H9 (cell line): ENCODE results near the gene RAB30. TPM values are rescaled to one million over a fixed set of nuclear protein-coding genes. Genes with fewer than 3 reads are reported as not detected.

Source experiments
- DNase-seq: peaks from one replicate; pipeline ENCODE4 v3.0.0-alpha.2; 2017
- H2AFZ ChIP-seq: one replicate; pipeline ENCODE4 v1.6.1; 2013; ENCODE audit warnings: mild to moderate bottlenecking, low read length, control low read depth, moderate library complexity
- H2AK5ac ChIP-seq: 2 replicates; pipeline ENCODE4 v1.6.1; 2013; ENCODE audit warnings: low read length, control low read depth, mixed read lengths; ENCODE audit not compliant: insufficient read length
- H2BK120ac ChIP-seq: one replicate; pipeline ENCODE4 v1.6.1; 2013; ENCODE audit warnings: low read depth, mild to moderate bottlenecking, low read length, control low read depth, inconsistent platforms; ENCODE audit not compliant: poor library complexity, severe bottlenecking
- H2BK12ac ChIP-seq: 2 replicates; pipeline ENCODE4 v1.6.1; 2013; ENCODE audit warnings: low read length, control low read depth, mixed read lengths, low read depth; ENCODE audit not compliant: insufficient read length
- H2BK15ac ChIP-seq: 2 replicates; pipeline ENCODE4 v1.6.1; 2013; ENCODE audit warnings: low read depth, low read length, control low read depth
- H2BK20ac ChIP-seq: one replicate; pipeline ENCODE4 v1.6.1; 2013; ENCODE audit warnings: low read depth, mild to moderate bottlenecking, low read length, control low read depth, inconsistent platforms; ENCODE audit not compliant: poor library complexity, severe bottlenecking
- H2BK5ac ChIP-seq: 2 replicates; pipeline ENCODE4 v1.6.1; 2013; ENCODE audit warnings: low read length, control low read depth, mixed read lengths; ENCODE audit not compliant: insufficient read length
- H3K14ac ChIP-seq: 2 replicates; pipeline ENCODE4 v1.6.1; 2013; ENCODE audit warnings: low read length, control low read depth; ENCODE audit not compliant: insufficient read depth
- H3K18ac ChIP-seq: 2 replicates; pipeline ENCODE4 v1.6.1; 2013; ENCODE audit warnings: low read depth, mild to moderate bottlenecking, mixed read lengths, low read length, control low read depth; ENCODE audit not compliant: insufficient read length
- H3K23ac ChIP-seq: 2 replicates; pipeline ENCODE4 v1.6.1; 2013; ENCODE audit warnings: low read length, control low read depth, mixed read lengths, low read depth; ENCODE audit not compliant: insufficient read length
- H3K23me2 ChIP-seq: 2 replicates; pipeline ENCODE4 v1.6.1; 2013; ENCODE audit warnings: low read depth, mild to moderate bottlenecking, mixed read lengths, low read length, control low read depth; ENCODE audit not compliant: insufficient read length, poor library complexity, severe bottlenecking
- H3K27ac ChIP-seq: 2 replicates; pipeline ENCODE4 v1.5.1; 2013; ENCODE audit warnings: low read length, control low read depth, mixed read lengths, low read depth; ENCODE audit not compliant: insufficient read length
- H3K27me3 ChIP-seq: 2 replicates; pipeline ENCODE4 v1.6.1; 2013; ENCODE audit warnings: low read length, control low read depth, inconsistent platforms; ENCODE audit not compliant: insufficient read depth
- H3K4ac ChIP-seq: 2 replicates; pipeline ENCODE4 v1.6.1; 2013; ENCODE audit warnings: low read depth, mild to moderate bottlenecking, control low read depth, inconsistent platforms, low read length, moderate library complexity
- H3K4me1 ChIP-seq: 2 replicates; pipeline ENCODE4 v1.6.1; 2013; ENCODE audit warnings: low read length, control low read depth, inconsistent platforms; ENCODE audit not compliant: insufficient read depth
- H3K4me2 ChIP-seq: 2 replicates; pipeline ENCODE4 v1.6.1; 2013; ENCODE audit warnings: low read length, control low read depth, mixed read lengths; ENCODE audit not compliant: insufficient read length, insufficient read depth
- H3K56ac ChIP-seq: 2 replicates; pipeline ENCODE4 v1.6.1; 2013; ENCODE audit warnings: low read depth, mild to moderate bottlenecking, mixed read lengths, low read length, control low read depth; ENCODE audit not compliant: insufficient read length
- H3K79me1 ChIP-seq: 2 replicates; pipeline ENCODE4 v1.6.1; 2013; ENCODE audit warnings: low read depth, mild to moderate bottlenecking, moderate library complexity, low read length, control low read depth, inconsistent platforms; ENCODE audit not compliant: insufficient read depth, poor library complexity, severe bottlenecking
- H3K79me2 ChIP-seq: 2 replicates; pipeline ENCODE4 v1.6.1; 2013; ENCODE audit warnings: low read length, control low read depth, inconsistent platforms; ENCODE audit not compliant: insufficient read depth
- H3K9ac ChIP-seq: 2 replicates; pipeline ENCODE4 v1.6.1; 2013; ENCODE audit warnings: low read length, control low read depth, mixed read lengths; ENCODE audit not compliant: insufficient read length; ENCODE audit errors: extremely low read depth
- H3K9me3 ChIP-seq: one replicate; pipeline ENCODE4 v1.6.1; 2013; ENCODE audit warnings: low read depth, low read length, inconsistent platforms; ENCODE audit not compliant: control insufficient read depth
- H3T11ph ChIP-seq: one replicate; pipeline ENCODE4 v1.6.1; 2013; ENCODE audit warnings: mild to moderate bottlenecking, low read length, control low read depth, inconsistent platforms
- H4K20me1 ChIP-seq: one replicate; pipeline ENCODE4 v1.6.1; 2013; ENCODE audit not compliant: control insufficient read depth, insufficient read length, insufficient read depth
- H4K5ac ChIP-seq: 2 replicates; pipeline ENCODE4 v1.6.1; 2013; ENCODE audit warnings: low read depth, mild to moderate bottlenecking, mixed read lengths, low read length, control low read depth; ENCODE audit not compliant: insufficient read length
- H4K8ac ChIP-seq: replicated peaks from 2 replicates; pipeline ENCODE4 v1.6.1; 2013; ENCODE audit warnings: low read length, control low read depth, mixed read lengths, low read depth; ENCODE audit not compliant: insufficient read length
- H4K91ac ChIP-seq: 2 replicates; pipeline ENCODE4 v1.6.1; 2013; ENCODE audit warnings: low read depth, mild to moderate bottlenecking, moderate library complexity, mixed read lengths, low read length, control low read depth; ENCODE audit not compliant: insufficient read length
- H3K27ac Mint-ChIP-seq, 3 experiments: 2 replicates in 2 of 3; 3 replicates in 1 of 3; pipeline ENCODE4 v1.8.0; 2020 to 2021; ENCODE audit warnings: mixed read lengths in 3 of 3, mild to moderate bottlenecking in 1 of 3, moderate library complexity in 1 of 3
- H3K27me3 Mint-ChIP-seq: 2 replicates; pipeline ENCODE4 v1.8.0; 2021; ENCODE audit warnings: low read depth, mild to moderate bottlenecking, moderate library complexity, mixed read lengths
- H3K36me3 Mint-ChIP-seq, 3 experiments: 2 replicates in 2 of 3; 3 replicates in 1 of 3; pipeline ENCODE4 v1.8.0; 2020 to 2021; ENCODE audit warnings: low read depth in 3 of 3, mixed read lengths in 3 of 3; ENCODE audit not compliant: insufficient read depth in 1 of 3
- H3K4me1 Mint-ChIP-seq, 2 experiments: 2 replicates each; pipeline ENCODE4 v1.8.0; 2020; ENCODE audit warnings: mixed read lengths in 2 of 2
- H3K4me3 Mint-ChIP-seq, 2 experiments: 2 replicates in 1 of 2; 3 replicates in 1 of 2; pipeline ENCODE4 v1.8.0; 2020 to 2021; ENCODE audit warnings: mild to moderate bottlenecking in 2 of 2, mixed read lengths in 2 of 2, moderate library complexity in 1 of 2
- H3K9me3 Mint-ChIP-seq, 2 experiments: 2 replicates in 1 of 2; 3 replicates in 1 of 2; pipeline ENCODE4 v1.8.0; 2020; ENCODE audit warnings: mild to moderate bottlenecking in 2 of 2, mixed read lengths in 2 of 2, moderate library complexity in 1 of 2
- CTCF ChIP-seq: fragments of 200-600 bp; sonication (generic); conservative IDR thresholded peaks from 3 replicates; pipeline ENCODE4 v1.8.0; 2021; ENCODE audit warnings: antibody characterized with exemption, mild to moderate bottlenecking
- WGBS: extraction: QIAGEN DNeasy Blood & Tissue Kit; methylation state at CpG from one replicate; pipeline ENCODE4 v1.1.7; 2013; ENCODE audit warnings: missing lambda C conversion rate, low lambda C conversion rate, mixed read lengths; ENCODE audit not compliant: insufficient read length; ENCODE audit errors: extremely low coverage; 5-methylcytosine and 5-hydroxymethylcytosine counted together
- total RNA-seq: library from RNA; stranded (reverse); gene quantifications from 2 replicates; pipeline ENCODE4 v1.2.1, GENCODE V29; 2021

Gene RAB30
- total RNA-seq, 1 experiment from 2014 or later = 4.8 TPM

DNA sequence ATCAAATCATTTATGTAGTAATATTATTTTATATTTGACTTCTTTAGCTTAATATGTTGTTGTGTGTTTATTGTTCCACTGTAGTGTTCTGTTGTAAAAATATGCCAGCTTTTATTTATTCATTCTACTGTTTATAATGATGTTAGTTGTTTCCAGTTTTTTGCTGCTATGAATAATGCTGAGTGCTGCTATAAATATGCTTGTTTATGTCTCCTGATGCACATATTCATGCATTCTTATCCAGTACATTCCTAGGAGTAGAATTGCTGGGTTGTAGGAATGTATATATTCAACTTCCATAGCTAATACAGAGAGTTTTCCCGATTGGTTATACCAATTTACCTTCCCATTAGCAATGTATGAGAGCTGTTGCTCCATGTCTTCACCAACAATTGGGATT lies 33.5 kb upstream of the RAB30 start:
- Mint-ChIP-seq H3K4me1 (peaks cover 3 to 11% of the 10 kb centered on the region in 2 experiments; a peak in 3 of 4 replicates), H3K36me3 (no peaks in the 10 kb centered on the region), H3K9me3 (no peaks in the 10 kb centered on the region), H3K4me3 (no peak overlapping the region), H3K27ac (no peak overlapping the region), H3K27me3 (no peaks in the 10 kb centered on the region)
- no peaks in the 10 kb centered on the region for H3K9me3 ChIP-seq
- no peak overlapping the region for H2BK12ac ChIP-seq
- H4K5ac ChIP-seq = no peak overlapping the region
- no peak overlapping the region for H3K23ac ChIP-seq
- WGBS = no CpG with 5 or more reads among the region's 1 CpG
- no peak overlapping the region for H3K4me2 ChIP-seq
- H3T11ph ChIP-seq = no peak overlapping the region
- H2BK15ac ChIP-seq = no peak overlapping the region
- H4K20me1 ChIP-seq = no peaks in the 10 kb centered on the region
- H4K8ac ChIP-seq = no peak overlapping the region
- H4K91ac ChIP-seq = no peak overlapping the region
- no peak overlapping the region for H3K9ac ChIP-seq
- H3K79me1 ChIP-seq = no peaks in the 10 kb centered on the region
- H2BK20ac ChIP-seq = no peak overlapping the region
- H3K4me1 ChIP-seq = no peaks in the 10 kb centered on the region; the same call in 1 of the 2 replicates
- no peak overlapping the region for H2AK5ac ChIP-seq
- TF ChIP-seq CTCF = no peak
- H3K79me2 ChIP-seq = no peaks in the 10 kb centered on the region
- no peak overlapping the region for H3K14ac ChIP-seq
- H2BK120ac ChIP-seq = no peak overlapping the region
- H3K18ac ChIP-seq = no peak overlapping the region
- H3K27me3 ChIP-seq = no peaks in the 10 kb centered on the region
- H2BK5ac ChIP-seq = no peak overlapping the region
- DNase-seq = no peak
- H3K56ac ChIP-seq = no peak overlapping the region
- no peak overlapping the region for H3K4ac ChIP-seq
- H3K23me2 ChIP-seq = no peaks in the 10 kb centered on the region
- no peak overlapping the region for H2AFZ ChIP-seq
- no peak overlapping the region for H3K27ac ChIP-seq
